Fibroblast of gingiva (primary cell): ENCODE measurements around the gene CD37.
A peak's percentile ranks its signal among the peaks of the same experiment; 100 is the strongest.
"Not testable (repeated sequence)": the region's sequence is repeated elsewhere in the genome, so short reads cannot be mapped to it uniquely, and the experiment has no call there.

Source experiments
- DNase-seq: peaks from one replicate; pipeline ENCODE4 v3.0.0-alpha.2; 2011; ENCODE audit warnings: low read depth

CD37 gene

DNA sequence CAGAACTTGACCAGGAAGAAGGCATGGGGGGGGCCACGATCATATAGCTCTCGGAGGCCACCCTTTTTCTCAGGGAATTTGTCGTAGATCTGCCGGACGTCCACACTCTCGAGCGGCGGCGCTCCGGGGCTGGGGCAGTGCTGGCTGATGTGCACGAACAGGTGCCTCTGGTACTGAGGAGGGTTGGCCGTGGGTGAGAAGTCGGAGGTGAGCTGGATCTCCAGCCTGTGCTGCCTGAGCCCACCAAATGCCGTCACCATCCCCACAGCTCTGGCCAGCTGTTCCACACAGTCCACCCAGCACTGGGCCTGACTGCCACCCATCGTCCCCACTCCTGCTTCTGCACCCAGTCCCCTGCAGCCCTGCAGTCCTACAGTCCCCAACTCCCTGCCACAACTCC, 12.0 kb downstream of the CD37 start:
- no peak for DNase-seq

DNA sequence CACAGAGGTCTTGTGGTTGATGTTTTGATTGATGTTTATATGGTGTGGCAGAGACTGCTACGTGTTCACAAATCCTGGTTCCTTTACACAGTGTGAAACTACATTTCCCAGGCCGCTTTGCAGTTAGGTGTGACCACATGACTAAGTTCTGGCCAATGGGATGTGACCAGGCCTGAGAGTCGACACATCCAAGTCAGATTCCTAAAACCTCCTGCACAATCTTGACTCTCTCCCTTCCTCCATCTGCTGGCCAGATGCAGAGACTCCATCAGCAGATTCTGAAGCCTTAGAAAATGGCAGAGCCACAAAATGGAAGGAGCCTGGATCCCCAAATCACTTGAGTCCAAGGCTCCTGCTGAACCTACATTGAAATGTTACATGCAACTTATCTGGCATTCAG, 12.6 kb downstream of the CD37 start:
- DNase-seq: peak; percentile 73

DNA sequence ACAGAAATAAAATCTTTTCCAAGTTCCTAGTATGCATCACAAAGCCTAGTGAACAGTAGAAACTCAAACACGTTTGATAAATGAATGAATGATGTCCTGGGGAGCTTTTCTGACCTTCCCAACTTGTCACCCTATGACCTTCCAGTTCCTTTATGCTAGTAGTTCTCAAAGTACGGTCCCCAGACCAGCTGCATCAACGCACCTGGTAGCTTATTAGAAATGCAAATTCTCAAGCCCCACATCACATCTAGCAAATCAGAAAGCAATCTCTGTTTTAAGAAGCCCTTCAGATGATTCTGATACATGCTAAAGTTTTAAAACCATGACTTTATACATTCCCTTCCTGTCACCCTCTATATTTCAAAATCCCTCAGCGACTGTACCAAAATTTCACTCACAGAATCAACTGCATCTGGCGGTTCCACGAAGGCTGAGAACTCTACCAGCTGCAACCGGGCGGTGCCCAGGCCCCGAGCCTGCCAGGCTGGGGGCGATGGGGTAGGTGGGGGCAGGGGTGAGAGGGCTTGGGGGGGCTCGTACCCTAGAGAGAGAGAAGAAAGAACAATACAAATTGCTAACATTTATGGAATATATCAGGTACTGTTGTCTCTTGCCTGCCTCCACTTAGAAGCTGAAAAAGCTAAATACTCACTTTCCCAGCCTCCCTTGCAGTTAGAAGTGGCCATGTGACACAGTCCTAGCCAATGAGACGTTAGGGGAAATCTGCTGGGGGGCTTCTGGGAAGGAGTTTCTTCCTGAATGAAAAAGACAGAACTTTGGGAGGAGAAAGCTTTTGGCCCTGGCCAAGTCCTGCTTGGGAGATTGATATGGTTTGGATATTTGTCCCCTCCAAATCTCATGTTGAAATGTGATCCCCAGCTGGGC, 13.3 kb downstream of the CD37 start:
- no peak for DNase-seq

DNA sequence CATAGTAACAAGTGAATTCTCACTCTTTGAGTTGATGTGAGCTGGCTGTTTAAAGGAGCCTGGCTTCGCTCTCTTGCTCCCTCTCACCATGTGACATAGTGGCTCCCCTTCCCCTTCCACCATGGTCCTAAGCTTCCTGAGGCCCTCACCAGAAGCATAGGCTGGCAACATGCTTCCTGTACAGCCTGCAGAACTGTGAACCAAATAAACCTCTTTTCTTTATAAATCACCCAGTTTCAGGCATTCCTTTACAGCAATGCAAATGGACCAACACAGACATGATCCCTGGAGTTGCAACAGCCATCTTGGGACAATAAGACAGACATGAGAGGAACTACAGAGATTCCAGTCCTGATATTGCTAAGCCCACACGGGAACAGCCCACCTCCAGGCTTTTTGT, 14.4 kb downstream of the CD37 start:
- no peak for DNase-seq

DNA sequence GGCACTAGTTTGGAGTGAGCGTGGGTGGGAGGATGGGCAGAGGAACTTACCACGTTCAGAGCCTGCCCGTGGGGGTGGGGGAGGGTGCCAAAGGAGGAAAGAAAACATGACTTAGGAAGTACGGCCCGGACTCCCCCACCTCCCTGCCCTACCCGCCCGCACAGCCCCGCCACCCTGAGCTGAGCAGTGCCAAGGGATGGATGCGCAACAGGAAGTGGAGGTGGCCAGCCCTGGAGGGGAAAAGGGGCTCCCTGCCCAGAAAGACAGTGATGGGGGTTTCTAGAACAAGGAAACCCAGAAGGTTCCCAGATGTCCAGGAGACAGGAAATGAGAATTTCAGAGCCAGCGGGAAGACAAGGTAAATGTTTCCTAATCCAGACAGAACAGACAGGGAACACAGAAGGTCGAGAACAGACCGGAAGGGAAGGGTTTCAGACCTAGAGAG, 20.7 kb downstream of the CD37 start:
- DNase-seq: no peak

DNA sequence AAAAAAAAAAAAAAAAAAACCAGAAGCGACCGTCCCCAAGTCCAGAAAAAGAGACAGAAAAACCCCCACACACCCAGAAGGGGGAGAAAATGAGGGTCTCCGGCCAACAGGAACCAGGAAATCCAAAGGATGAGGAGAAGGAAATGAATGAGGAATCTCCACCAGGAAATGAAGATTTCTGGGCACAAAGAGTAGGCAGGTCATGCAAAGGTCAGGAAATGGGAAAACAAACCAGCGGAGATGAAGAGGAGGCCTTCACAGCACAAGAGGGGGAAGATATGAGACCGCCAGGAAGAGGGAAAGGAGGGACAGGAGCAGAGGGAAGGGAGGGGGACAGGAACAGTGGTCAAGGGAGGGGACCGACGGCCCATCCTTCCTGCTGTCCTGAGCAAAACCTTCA, 21.2 kb downstream of the CD37 start:
- no peak for DNase-seq

DNA sequence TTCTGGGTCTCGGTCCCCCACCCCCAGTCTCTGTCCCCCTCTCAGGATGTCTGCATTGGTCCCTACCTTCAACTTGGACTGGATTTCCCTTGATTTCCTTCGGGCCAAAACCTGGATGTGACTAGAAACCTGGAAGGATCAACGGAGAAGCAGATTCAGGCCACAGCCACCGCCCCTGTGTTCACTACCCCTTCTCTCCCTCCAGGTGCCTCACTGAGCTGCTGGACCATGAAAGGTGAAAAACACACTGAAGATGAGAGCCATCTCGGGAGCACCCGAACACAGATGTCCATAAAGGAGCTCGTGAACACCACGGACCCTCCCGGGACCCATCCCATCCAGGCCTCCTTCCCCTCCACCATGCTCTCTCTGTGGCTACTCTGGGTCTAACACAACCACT, 22.0 kb downstream of the CD37 start:
- DNase-seq: no peak

DNA sequence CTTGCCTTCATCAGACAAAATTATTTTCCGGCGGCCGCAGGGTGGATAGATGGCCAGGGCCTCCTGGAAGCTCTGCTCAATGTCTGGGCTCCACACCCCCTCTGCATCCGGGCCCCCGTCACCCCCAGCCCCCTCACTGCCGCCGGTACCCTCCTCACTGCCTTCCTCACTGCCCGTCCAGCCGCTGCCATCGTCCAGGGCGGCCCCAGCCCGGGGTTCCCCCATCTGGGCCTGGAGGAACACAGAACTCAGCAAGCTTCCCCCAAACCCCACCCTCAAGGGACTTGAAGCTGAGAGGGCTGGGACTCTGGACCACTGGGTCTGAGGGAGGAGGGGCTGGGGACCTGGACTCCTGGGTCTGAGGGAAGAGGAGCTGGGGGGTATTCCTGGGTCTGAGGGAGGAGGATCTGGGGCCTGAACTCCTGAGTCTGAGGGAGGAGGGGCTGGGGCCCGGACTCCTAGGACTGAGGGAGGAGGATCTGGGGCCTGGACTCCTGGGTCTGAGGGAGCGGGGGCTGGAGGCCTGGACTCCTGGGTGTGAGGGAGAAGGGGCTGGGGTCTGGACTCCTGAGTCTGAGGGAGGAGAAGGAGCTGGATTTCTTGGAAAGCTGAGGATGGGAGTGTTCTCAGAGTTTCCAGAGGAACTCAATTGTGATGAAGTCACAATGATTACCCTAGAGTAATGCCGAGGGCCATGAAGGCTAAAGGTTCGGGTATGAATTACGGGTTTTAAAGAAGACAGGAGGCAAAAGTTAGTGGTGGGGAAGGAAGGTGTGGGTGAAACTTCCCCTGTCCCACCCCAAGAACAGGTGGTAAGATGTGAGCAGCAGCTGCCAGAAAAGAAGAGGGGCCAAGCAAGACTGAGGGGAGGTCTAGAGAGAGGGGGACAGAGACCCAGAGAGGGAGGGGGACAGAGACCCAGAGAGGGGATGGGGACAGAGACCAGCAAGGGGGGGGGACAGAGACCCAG, 24.9 kb downstream of the CD37 start:
- no peak for DNase-seq

DNA sequence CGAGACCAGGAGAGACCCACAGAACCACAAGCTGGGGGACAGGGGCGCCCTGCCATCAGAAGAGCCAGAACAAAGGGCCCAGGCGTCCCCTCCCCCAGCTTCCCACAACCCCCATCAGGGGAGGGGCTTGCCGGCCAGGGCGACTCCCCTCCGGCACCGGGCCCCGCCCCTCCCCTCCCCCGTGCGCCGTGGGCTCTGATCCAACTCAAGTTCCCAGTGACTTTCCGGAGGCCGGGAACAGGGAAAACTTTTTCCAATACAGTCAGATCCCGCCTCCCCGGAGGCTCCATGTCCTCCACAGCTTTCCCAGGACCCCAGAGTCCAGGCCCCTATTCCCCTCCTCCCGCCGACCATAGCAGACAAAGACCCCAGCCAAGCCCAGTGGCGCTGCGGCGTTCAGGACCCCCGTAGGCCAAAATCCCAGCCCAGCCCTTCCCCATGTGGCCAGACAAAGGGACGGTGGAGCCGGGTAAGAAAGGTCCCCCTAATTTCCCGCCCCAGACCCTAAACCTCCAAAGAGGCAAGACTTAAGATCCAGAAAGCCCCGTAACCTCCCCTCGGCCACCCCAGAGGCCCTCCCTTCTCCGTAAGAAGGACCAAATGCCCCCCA, 26.3 kb downstream of the CD37 start:
- DNase-seq: peak; percentile 75

DNA sequence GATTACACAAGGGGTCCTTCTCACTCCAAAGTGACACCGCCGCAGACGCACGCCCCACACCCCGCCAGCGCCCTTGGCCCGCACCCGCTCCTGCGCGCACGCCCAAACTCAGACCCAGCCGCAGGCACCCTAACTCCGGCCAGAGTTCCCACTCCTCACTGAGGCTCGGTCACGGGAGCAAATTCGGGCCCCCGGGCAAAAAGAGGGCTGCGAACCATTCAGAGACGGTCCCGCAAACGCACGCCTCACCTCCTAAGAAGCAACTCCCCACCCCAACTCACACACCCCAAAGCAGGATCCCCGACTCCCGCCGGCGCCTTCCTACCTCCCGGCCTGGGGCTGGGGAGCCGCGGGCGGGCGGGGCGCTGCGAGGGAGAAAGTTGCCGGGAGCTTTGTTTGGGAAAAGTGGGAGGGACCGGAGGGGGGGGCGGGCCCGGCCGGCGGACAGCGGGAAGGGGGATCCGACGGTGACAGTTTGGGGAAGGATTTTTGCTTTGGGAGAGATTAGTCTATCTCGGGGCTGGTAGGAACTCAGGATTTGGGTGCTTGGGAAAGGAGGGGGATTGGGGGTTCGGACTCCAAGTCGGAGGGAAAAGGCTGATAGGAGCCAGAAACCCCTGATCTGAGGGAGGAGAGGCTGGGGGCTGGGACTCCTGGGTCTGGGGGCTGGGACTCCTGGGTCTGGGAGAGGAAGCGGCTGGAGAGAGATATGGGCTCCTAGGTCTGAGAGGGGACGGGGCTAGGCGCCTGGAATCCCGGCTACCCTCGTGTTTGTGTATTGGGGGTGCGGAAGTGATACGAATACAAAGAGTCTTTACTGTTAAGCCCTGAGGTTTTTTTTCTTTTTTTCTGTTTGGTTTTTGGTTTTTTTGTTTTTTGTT, 27.1 kb downstream of the CD37 start, which contains the start of gene TEAD2:
TSS of gene TEAD2 (minus strand) at position 369 of the 881 bp plus-strand sequence. CDS start 2,341 bp downstream, outside the sequence.
- DNase-seq: peak; percentile 42

DNA sequence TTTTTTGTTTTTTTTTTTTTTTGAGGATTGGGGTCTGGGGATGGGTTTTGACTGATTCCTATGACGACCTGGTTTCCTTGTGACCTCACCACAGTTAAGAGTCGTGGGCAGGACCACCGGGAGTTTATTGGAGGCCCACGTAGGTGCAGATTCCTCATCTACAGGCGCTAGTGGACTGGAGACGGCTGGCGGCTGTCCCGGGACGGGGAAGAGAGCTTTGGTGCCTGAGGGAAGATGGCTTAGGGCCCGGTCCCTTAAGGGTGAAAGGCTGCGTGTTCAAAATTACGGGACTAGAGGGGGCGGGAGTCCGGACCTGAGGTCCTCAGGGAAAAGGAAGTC, 27.7 kb downstream of the CD37 start:
- peak; percentile 46 for DNase-seq

DNA sequence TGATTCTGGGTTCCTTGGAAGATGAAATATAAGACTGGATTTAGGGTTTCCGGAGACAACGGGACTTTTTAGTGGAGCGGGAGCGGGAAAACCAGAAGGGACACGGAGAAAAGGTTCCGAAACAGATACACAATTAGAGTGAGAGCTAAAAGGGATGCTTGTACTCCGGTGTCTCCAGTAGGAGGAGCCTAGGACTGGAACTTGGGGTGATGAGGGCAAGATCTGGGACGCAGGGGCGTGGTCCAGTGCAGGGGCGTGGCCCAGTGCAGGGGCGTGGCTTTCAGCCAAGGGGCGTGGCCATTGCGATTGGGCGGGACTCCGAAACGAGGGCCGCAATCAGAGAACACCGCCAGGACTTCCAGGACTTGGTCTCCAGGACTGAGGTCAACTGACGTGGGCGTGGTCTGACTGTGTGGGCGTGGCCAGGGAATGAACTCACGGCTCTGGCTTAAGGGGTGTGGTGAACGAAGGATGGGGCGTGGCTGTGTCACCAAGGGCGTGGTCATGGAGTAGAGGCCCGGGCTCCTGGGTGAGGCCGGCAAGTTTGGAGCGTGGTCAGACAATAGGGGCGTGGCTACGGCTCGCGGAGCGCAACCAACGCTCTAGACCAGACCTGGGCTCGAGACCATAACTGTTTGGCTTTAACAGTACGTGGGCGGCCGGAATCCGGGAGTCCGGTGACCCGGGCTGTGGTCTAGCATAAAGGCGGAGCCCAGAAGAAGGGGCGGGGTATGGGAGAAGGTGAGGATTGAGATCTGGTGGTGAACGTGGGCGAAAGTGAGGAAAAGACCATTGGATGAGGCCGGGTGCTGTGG, 28.3 kb downstream of the CD37 start, which contains the start of gene DKKL1:
TSS of gene DKKL1 (plus strand) at position 610 of the 815 bp plus-strand sequence. CDS start at position 732, 122 bp downstream.
- DNase-seq: peak; percentile 98

DNA sequence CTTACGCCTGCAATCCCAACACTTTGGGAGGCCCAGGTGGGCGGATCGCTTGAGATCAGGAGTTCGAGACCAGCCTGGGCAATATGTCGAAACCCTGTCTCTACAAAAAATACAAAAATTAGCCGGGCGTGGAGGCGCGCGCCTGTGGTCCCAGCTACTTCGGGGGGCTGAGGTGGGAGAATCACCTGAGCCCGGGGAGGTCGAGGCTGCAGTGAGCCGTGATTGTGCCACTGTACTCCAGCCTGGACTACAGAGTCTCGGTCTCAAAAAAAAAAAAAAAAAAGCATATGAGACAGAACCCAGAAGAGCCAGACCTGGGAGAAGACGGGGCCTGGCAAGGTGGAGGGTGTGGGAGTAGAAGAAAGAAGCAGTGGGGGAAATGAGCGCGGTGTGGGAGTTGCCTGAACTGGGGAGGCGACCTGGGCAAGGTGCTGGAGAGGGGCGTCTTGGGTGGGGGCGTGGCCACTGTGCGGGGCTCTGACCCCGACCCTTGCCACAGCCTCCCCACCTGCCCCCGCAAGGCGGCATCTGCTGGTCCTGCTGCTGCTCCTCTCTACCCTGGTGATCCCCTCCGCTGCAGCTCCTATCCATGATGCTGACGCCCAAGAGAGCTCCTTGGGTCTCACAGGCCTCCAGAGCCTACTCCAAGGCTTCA, 29.0 kb downstream of the CD37 start:
- DNase-seq: no peak

DNA sequence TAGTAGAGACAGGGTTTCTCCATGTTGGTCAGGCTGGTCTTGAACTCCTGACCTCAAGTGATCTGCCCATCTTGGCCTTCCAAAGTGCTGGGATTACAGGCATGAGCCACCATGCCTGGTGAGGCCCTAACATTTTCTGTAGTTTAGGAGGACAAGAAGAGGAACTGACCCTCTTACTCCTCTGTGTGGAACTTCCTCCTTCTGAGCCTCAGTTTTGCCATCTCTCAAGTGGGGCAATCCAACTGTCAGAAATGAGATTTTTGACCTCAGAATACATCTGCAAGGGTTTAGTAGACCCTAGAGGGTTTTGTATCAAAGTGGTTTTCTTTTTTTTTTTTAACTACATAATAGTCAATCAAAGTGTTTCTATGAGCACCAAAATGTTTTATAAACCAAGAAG, 30.9 kb downstream of the CD37 start:
- no peak for DNase-seq

DNA sequence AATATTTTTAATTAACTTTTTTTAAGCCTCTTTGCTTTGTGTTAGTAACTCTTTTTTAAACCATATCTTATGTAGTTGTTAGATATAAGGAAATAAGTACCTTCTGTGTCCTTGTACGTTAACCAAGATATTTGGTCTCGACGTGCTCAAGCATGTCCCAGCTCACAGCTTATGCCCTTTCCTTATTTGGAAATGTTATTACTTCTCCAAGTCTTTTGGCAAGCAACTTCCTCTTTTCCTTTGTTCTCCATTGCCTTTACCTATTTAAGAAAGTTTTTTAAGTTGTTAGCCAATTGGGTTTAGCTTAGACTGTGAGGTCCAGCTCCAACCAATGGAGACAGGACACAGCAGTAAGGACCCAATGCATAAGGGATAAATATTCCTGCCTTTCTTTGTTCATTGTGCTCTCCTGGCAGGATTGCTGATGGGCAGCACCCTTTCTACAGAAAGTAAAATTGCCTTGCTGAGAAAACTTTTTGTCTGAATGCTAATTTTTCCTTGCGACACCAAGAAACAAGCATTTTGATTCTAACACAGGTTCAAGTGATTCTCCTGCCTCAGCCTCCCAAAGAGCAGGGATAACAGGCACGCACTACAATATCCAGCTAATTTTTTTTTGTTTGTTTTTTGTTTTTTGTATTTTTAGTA, 33.6 kb downstream of the CD37 start:
- no peak for DNase-seq

DNA sequence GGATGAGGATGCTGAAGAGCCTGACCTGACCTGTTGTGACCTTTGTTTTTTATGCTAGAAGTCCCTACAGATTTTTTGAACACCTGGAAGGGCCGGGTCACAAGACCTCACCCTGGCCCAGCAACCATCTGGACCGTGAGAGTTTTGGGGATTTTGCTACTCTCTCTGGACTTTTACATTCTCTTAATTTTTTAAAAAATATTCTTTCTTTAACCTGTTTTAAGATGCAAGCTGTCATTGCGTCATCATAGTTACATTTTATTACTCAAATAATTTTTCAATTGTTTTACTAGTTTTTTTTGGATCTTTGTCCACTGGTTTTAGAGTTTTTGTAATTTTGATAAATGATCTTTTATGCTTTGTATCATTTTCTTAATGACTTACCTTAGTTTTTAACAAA, 36.0 kb downstream of the CD37 start:
- no peak for DNase-seq

DNA sequence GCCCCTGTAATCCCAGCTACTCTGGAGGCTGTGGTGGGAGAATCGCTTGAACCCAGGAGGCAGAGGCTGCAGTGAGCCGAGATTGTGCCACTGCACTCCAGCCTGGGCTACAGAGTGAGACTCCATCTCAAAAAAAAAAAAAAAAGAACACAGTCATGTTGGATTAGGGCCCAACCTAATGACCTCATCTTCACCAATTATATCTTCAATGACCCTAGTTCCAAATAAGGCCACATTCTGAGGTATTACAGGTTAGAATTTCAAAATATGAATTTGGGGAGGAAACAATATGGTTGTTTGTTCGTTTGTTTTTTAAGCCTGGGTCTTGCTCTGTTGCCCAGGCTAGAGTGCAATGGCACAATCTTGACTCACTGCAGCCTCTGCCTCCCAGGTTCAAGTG, 38.0 kb downstream of the CD37 start:
- not testable (repeated sequence) for DNase-seq

DNA sequence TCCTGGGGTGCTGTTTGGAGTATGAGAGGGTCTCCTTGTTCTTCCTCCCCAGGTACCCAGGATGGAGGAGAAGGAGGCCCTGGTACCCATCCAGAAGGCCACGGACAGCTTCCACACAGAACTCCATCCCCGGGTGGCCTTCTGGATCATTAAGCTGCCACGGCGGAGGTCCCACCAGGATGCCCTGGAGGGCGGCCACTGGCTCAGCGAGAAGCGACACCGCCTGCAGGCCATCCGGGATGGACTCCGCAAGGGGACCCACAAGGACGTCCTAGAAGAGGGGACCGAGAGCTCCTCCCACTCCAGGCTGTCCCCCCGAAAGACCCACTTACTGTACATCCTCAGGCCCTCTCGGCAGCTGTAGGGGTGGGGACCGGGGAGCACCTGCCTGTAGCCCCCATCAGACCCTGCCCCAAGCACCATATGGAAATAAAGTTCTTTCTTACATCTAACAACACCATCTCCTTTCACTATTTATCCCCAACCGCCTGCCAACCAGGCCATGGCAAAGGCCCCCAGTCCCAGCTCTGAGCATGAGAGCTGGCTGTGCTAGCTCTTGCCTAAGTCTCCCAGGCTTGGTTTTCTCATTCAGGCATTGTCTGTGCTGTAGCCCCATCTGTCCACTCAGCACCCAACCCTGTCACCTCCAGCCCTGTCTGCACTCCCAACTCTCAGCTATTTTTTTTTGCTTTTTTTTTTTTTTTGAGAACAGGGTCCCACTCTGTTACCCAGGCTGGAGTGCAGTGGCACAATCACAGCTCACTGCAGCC, 39.6 kb downstream of the CD37 start:
- DNase-seq: no peak

DNA sequence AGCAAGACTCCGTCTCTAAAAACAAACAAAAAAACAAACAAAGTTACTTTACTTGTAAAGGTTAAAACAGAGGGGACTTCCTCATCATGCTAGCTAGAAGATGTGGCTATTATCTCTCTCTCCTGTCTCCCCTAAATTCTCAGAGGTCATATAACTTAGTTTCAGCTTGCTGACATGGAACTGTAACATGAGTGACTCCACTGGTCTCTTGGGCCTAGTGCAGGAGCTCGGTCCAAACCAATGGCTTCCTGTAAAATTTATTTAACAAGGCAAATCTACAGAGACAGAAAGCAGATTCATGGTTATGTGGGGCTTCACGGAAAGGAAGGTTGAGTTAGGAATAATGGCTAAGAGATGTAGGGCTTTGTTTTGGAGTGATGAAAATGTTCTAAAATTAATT, 43.3 kb downstream of the CD37 start:
- DNase-seq: no peak
